Stimulated activated effector memory CD8-positive, alpha-beta T cell treated with anti-CD3 and anti-CD28 coated beads, Interleukin-12 subunit alpha, Interleukin-12 subunit beta, amount 100 ng/mL, for 72 hours (primary cell): ENCODE measurements around the gene TAS1R3.

Source experiments
- ATAC-seq: fragments of 150-1000 bp; cut with Tn5 transposase; 2 replicates; pipeline ENCODE4 v1.10.0; 2021
- DNase-seq, 2 donors: peaks; one replicate each; pipeline ENCODE4 v3.0.0; 2021 to 2022; ENCODE audit warnings: low spot score in 2 of 2
- H3K27ac Mint-ChIP-seq: one replicate; pipeline ENCODE4 v1.8.0; 2022; ENCODE audit warnings: mild to moderate bottlenecking, mixed read lengths
- H3K36me3 Mint-ChIP-seq: one replicate; pipeline ENCODE4 v1.8.0; 2022; ENCODE audit warnings: mild to moderate bottlenecking, mixed read lengths
- H3K4me1 Mint-ChIP-seq: one replicate; pipeline ENCODE4 v1.8.0; 2022; ENCODE audit warnings: mixed read lengths
- H3K4me3 Mint-ChIP-seq: one replicate; pipeline ENCODE4 v1.8.0; 2022; ENCODE audit warnings: mild to moderate bottlenecking, mixed read lengths
- H3K9me3 Mint-ChIP-seq: one replicate; pipeline ENCODE4 v1.8.0; 2022; ENCODE audit warnings: mixed read lengths

Gene TAS1R3

DNA sequence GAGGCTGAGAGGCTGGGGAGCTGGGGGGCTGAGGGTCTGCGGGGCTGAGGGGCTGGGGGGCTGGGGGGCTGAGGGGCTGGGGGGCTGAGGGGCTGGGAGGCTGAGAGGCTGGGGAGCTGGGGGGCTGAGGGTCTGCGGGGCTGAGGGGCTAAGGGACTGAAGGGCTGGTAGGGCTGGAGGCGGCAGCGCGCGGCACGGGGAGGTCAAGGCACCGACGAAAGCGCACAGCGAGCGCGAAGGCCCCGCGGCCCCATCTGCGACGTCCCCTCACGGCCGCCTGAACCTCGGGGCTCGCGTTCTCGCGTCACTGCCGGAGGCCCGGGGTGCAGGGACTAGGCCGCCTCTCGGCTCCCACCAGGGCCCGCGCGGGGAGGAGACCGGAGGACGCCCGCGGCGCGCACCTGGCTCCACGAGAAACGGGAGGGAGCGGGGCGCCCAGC lies 7.0 kb upstream of the TAS1R3 start:
- peaks cover 33% of the 10 kb centered on the region for H3K4me1 Mint-ChIP-seq
- DNase-seq (no peak), ATAC-seq (peak; percentile 50)
- H3K4me3 Mint-ChIP-seq: peak overlapping the region; percentile 83
- peaks cover 20% of the 10 kb centered on the region for H3K36me3 Mint-ChIP-seq
- no peaks in the 10 kb centered on the region for H3K9me3 Mint-ChIP-seq
- H3K27ac Mint-ChIP-seq: peak overlapping the region; percentile 91

DNA sequence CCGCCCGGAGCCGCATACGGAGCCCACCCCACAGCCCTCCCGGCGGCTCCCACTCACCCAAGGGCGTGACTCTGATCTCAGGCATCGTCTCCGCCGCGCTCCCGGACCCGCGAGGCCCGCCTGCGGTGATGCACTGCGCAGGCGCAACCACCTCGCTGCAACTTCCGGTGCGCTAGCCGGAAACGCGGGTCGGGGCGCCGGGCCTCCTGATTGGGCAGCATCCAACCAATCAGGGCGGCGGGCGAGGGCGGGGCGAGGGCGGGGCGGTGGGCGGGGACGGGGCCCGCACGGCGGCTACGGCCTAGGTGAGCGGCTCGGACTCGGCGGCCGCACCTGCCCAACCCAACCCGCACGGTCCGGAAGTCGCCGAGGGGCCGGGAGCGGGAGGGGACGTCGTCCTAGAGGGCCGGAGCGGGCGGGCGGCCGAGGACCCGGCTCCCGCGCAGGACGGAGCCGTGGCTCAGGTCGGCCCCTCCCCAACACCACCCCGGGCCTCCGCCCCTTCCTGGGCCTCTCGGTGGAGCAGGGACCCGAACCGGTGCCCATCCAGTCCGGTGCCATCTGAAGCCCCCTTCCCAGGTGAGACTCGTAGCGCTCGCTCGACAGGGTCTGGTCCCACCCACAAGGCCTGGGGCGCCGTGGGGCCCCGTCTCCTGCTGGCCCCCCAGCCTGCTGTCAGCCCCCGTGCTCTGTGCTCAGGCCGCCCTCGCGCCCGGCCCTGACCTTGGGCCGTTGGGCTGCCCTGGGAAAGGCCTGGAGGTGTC lies 6.4 kb upstream of the TAS1R3 start, which contains the start of the genes CPTP and INTS11:
TSS of gene CPTP (plus strand) at position 279 of the 764 bp plus-strand sequence. CDS start 2,109 bp downstream, outside the sequence.
TSS of gene INTS11 (minus strand) at position 137 of the 764 bp plus-strand sequence. CDS start at position 85, 52 bp downstream.
- Mint-ChIP-seq H3K4me1 (peaks cover 35% of the 10 kb centered on the region), H3K36me3 (peaks cover 14% of the 10 kb centered on the region), H3K27ac (peak within 1 kb of the TSS; percentile 91), H3K9me3 (no peaks in the 10 kb centered on the region), H3K4me3 (peak within 1 kb of the TSS; percentile 83)
- ATAC-seq: peak; percentile 87
- DNase-seq: peak; percentile 93 to 96

DNA sequence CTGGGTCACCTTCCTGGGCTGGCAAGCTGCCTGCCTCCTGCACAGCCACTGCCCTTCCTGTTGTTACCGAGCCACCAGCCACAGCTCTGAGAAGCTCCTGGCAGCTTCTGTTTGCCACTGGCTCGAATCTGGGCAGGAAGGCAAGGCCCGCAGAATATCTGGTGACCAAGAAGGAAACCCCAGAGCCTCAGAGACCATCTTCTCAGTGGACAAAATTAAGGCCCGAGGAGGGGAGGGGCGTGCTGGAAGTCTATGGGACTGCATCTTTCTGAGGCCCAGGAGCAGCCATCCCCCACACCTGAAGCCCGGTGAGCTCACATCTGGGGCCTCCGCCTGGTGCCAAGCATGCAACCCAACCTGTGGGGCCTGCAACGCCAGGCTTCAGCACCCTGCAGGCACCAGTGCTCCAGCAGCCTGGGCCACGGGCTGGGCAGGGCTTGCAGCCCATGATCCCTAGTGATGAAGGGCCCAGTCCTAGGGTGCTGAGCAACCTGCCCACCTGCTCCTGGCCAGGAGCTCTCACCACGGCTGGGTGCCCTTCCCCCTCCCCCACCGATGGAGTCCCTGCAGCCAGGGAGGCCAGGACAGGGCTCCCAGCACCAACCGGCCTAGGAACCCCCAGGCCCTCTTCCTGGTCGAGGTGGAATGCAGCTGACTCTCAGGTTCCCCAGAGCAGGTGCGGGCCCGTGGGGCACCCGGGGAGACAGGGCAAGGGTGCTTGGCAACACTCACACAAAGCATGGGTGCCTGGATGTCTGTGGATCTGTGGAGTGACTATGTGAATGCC lies 5.6 kb upstream of the TAS1R3 start:
- peaks cover 39% of the 10 kb centered on the region for H3K4me1 Mint-ChIP-seq

DNA sequence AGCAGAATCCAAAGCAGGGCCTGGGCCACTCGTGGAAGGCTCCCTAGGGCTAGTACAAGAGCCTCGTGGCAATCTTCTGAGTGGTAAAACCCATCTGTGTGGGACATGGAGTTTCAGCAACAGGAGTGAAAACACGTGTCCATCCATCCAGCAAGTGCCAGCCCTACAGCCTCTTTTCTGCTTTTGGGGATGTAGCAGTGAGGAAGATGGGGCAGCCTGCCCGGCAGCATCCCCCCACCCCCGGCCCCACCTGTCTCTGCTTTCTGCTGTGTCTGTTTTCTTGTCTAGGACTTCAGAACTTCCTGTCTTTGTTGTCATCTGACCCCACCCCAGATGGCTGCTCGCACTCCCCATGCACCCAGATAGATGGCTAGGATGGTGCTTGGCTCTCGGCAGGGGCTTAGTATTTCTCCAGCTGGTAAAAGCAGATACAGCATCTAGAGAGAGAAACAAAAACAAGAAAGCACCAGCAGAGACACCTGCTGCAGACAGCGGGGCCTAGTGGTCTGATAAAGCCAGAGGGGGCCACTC lies 4.9 kb upstream of the TAS1R3 start:
- ATAC-seq (no peak), DNase-seq (no peak)
- no peaks in the 10 kb centered on the region for H3K9me3 Mint-ChIP-seq
- H3K4me1 Mint-ChIP-seq: peaks cover 39% of the 10 kb centered on the region
- peak overlapping the region; percentile 83 for H3K4me3 Mint-ChIP-seq
- peak overlapping the region; percentile 91 for H3K27ac Mint-ChIP-seq
- H3K36me3 Mint-ChIP-seq: peaks cover 6% of the 10 kb centered on the region

More for the DNA sequence above, 5.6 kb upstream of the TAS1R3 start:
- H3K4me3 Mint-ChIP-seq: peak overlapping the region; percentile 83
- H3K36me3 Mint-ChIP-seq: peaks cover 7% of the 10 kb centered on the region
- H3K27ac Mint-ChIP-seq: peak overlapping the region; percentile 91
- no peak for DNase-seq
- no peaks in the 10 kb centered on the region for H3K9me3 Mint-ChIP-seq
- ATAC-seq: no peak

DNA sequence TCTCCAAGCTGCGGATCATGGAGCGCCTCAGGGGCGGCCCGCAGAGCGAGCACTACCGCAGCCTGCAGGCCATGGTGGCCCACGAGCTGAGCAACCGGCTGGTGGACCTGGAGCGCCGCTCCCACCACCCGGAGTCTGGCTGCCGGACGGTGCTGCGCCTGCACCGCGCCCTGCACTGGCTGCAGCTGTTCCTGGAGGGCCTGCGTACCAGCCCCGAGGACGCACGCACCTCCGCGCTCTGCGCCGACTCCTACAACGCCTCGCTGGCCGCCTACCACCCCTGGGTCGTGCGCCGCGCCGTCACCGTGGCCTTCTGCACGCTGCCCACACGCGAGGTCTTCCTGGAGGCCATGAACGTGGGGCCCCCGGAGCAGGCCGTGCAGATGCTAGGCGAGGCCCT lies 3.8 kb upstream of the TAS1R3 start:
- Mint-ChIP-seq H3K36me3 (peaks cover 6% of the 10 kb centered on the region), H3K9me3 (no peaks in the 10 kb centered on the region), H3K27ac (no peak overlapping the region), H3K4me3 (no peak overlapping the region), H3K4me1 (peaks cover 34% of the 10 kb centered on the region)
- no peak for ATAC-seq
- DNase-seq: no peak

DNA sequence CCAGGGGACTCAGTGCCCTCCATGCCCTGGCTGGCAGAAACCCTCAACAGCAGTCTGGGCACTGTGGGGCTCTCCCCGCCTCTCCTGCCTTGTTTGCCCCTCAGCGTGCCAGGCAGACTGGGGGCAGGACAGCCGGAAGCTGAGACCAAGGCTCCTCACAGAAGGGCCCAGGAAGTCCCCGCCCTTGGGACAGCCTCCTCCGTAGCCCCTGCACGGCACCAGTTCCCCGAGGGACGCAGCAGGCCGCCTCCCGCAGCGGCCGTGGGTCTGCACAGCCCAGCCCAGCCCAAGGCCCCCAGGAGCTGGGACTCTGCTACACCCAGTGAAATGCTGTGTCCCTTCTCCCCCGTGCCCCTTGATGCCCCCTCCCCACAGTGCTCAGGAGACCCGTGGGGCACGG lies 2.8 kb upstream of the TAS1R3 start:
- H3K4me1 Mint-ChIP-seq: peaks cover 24% of the 10 kb centered on the region
- H3K4me3 Mint-ChIP-seq: no peak overlapping the region
- H3K36me3 Mint-ChIP-seq: peaks cover 6% of the 10 kb centered on the region
- no peak for DNase-seq
- no peak overlapping the region for H3K27ac Mint-ChIP-seq
- H3K9me3 Mint-ChIP-seq: no peaks in the 10 kb centered on the region
- ATAC-seq: no peak

DNA sequence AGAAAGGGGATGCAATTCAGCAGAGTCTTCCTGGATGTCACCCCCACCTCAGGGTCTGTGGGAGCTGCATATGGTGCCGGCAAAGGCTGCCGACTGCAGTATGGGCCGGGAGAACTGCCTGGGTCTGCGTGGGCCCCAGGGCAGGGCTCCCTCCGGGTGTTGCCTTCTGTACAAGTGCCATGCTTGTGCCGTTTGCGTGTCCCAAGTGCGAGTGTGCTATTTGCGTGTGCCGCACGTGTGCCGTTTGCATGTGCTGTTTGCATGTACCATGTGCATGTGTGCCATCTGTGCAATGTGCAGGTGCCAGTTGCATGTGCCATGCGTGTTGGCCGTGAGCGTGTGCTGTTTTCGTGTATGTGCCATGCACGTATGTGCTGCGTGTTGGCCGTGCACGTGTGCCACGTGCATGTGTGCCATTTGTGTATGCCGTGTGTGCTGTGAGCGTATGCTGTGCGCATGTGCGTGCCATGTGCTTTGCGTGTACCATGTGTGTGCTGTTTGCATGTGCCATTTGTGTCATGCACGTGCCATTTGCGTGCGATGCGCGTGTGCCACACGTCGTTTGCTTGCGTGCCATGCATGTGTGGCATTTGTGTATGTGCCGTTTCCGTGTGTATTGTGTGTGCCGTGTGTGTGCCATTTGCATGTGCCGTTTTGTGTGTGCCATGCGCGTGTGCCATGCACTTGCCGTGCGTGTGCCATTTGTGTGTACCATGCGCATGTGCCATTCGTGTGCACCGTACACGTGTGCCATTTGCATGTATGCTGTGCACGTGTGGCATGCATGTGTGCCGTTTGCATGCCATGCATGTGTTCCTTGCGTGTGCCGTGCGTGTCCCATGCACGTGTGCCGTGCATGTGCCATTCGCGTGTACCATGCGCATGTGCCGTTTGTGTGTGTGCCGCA lies 1.5 kb upstream of the TAS1R3 start:
- Mint-ChIP-seq H3K36me3 (peaks cover 2% of the 10 kb centered on the region), H3K4me1 (peaks cover 18% of the 10 kb centered on the region), H3K9me3 (no peaks in the 10 kb centered on the region), H3K4me3 (no peak overlapping the region), H3K27ac (no peak overlapping the region)
- DNase-seq (no peak), ATAC-seq (no peak)

DNA sequence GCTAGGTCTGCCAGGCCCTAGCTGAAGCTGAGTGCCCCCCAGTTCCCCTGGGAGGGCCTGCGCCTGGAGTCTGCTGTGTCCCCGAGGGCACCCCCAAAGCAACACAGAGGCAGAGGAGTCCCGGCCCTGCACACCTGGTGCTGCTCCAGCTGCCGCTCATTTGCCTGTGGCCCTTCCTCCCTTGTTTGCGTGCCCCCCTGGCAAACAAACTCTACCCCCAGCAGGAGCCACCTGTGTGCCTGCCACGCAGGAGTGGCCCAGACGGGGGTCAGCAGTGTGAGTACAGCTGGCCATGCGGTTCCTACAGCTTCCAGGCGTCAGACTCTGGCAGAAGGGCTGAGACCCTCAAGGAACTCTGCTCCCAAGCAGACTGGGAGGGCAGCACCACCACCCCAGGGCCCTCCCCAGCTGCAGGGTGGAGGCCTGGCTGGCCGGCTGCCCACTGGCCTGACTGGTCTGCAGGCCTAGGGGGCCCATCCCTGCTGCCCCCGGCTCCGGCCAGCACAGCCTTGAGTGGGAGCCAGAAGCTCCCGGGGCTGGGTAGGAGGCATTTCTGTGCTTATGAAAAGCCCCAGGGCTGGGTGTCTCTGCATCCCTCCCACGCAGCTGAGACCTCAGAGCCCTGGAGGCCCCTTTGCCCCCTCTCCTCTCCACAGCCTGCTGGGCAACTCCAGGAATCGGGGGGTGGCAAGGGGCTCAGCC lies 563 bp upstream of the TAS1R3 start:
- ATAC-seq (no peak), DNase-seq (no peak)
- H3K4me1 Mint-ChIP-seq: peaks cover 15% of the 10 kb centered on the region
- no peak overlapping the region for H3K4me3 Mint-ChIP-seq
- no peaks in the 10 kb centered on the region for H3K36me3 Mint-ChIP-seq
- no peak overlapping the region for H3K27ac Mint-ChIP-seq
- no peaks in the 10 kb centered on the region for H3K9me3 Mint-ChIP-seq

DNA sequence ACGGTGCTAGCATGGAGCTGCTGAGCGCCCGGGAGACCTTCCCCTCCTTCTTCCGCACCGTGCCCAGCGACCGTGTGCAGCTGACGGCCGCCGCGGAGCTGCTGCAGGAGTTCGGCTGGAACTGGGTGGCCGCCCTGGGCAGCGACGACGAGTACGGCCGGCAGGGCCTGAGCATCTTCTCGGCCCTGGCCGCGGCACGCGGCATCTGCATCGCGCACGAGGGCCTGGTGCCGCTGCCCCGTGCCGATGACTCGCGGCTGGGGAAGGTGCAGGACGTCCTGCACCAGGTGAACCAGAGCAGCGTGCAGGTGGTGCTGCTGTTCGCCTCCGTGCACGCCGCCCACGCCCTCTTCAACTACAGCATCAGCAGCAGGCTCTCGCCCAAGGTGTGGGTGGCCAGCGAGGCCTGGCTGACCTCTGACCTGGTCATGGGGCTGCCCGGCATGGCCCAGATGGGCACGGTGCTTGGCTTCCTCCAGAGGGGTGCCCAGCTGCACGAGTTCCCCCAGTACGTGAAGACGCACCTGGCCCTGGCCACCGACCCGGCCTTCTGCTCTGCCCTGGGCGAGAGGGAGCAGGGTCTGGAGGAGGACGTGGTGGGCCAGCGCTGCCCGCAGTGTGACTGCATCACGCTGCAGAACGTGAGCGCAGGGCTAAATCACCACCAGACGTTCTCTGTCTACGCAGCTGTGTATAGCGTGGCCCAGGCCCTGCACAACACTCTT lies 1.1 kb downstream of the TAS1R3 start:
- Mint-ChIP-seq H3K27ac (no peak overlapping the region), H3K9me3 (no peaks in the 10 kb centered on the region), H3K4me1 (peaks cover 6% of the 10 kb centered on the region), H3K36me3 (no peaks in the 10 kb centered on the region), H3K4me3 (no peak overlapping the region)
- no peak for ATAC-seq
- DNase-seq: no peak

DNA sequence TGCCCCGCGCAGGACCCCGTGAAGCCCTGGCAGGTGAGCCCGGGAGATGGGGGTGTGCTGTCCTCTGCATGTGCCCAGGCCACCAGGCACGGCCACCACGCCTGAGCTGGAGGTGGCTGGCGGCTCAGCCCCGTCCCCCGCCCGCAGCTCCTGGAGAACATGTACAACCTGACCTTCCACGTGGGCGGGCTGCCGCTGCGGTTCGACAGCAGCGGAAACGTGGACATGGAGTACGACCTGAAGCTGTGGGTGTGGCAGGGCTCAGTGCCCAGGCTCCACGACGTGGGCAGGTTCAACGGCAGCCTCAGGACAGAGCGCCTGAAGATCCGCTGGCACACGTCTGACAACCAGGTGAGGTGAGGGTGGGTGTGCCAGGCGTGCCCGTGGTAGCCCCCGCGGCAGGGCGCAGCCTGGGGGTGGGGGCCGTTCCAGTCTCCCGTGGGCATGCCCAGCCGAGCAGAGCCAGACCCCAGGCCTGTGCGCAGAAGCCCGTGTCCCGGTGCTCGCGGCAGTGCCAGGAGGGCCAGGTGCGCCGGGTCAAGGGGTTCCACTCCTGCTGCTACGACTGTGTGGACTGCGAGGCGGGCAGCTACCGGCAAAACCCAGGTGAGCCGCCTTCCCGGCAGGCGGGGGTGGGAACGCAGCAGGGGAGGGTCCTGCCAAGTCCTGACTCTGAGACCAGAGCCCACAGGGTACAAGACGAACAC lies 1.8 kb downstream of the TAS1R3 start:
- no peaks in the 10 kb centered on the region for H3K9me3 Mint-ChIP-seq
- no peaks in the 10 kb centered on the region for H3K36me3 Mint-ChIP-seq
- H3K4me3 Mint-ChIP-seq: no peak overlapping the region
- no peak for ATAC-seq
- H3K27ac Mint-ChIP-seq: no peak overlapping the region
- peaks cover 6% of the 10 kb centered on the region for H3K4me1 Mint-ChIP-seq
- DNase-seq: no peak

DNA sequence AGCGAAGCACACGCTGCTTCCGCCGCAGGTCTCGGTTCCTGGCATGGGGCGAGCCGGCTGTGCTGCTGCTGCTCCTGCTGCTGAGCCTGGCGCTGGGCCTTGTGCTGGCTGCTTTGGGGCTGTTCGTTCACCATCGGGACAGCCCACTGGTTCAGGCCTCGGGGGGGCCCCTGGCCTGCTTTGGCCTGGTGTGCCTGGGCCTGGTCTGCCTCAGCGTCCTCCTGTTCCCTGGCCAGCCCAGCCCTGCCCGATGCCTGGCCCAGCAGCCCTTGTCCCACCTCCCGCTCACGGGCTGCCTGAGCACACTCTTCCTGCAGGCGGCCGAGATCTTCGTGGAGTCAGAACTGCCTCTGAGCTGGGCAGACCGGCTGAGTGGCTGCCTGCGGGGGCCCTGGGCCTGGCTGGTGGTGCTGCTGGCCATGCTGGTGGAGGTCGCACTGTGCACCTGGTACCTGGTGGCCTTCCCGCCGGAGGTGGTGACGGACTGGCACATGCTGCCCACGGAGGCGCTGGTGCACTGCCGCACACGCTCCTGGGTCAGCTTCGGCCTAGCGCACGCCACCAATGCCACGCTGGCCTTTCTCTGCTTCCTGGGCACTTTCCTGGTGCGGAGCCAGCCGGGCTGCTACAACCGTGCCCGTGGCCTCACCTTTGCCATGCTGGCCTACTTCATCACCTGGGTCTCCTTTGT lies 2.6 kb downstream of the TAS1R3 start:
- no peak for ATAC-seq
- Mint-ChIP-seq H3K4me1 (peaks cover 6% of the 10 kb centered on the region), H3K27ac (no peak overlapping the region), H3K9me3 (no peaks in the 10 kb centered on the region), H3K36me3 (no peaks in the 10 kb centered on the region), H3K4me3 (no peak overlapping the region)
- DNase-seq: no peak

DNA sequence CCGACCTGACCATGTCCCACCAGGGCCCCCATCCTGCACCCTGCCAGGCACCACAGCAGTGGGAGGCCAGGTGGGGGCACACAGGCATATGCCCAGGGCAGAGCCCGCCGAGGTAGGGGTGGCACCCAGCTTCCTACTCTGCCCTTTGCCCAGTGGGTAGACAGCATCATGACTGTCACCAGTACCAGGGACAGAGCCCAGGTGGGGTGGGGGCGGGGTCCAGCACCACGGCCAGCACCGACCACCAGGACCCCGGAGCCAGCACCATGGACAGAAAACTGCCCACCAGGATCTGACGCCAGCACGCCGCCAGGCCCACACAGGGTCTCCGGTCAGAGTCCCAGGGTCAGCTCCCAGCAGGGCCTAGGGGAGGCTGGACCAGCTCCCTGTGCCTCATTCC lies 3.8 kb downstream of the TAS1R3 start:
- no peaks in the 10 kb centered on the region for H3K36me3 Mint-ChIP-seq
- ATAC-seq (no peak), DNase-seq (no peak)
- H3K4me3 Mint-ChIP-seq: no peak overlapping the region
- no peaks in the 10 kb centered on the region for H3K9me3 Mint-ChIP-seq
- no peak overlapping the region for H3K27ac Mint-ChIP-seq
- peaks cover 2% of the 10 kb centered on the region for H3K4me1 Mint-ChIP-seq

DNA sequence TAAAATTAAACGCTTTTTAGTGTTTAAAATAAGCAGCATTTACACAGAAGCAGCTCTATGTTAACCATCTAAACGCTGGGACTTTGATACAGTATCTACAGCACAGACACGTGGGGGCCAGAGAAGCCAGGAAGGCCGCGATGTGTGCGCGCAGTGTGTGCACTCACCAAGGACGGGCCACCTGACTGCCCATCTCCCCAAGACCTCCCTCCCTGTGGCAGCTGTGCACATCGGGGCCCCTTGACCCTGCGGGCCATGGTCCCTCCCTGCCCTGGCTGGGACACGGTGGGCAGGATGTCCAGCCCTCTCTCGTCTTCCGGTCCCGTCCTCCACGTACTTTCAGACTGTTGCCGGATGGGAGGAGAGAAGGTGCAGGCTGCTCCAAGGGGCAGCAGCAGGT lies 4.2 kb downstream of the TAS1R3 start:
- ATAC-seq (no peak), DNase-seq (no peak)
- H3K36me3 Mint-ChIP-seq: no peaks in the 10 kb centered on the region
- no peaks in the 10 kb centered on the region for H3K9me3 Mint-ChIP-seq
- no peak overlapping the region for H3K4me3 Mint-ChIP-seq
- H3K27ac Mint-ChIP-seq: no peak overlapping the region
- no peaks in the 10 kb centered on the region for H3K4me1 Mint-ChIP-seq
